ENCODE data around the gene SLFN5.

SLFN5 gene

GRCh38 chr17:35293151-35293847 lies 50.4 kb downstream of the SLFN5 start:
- Histone ChIP-seq H3K9ac (ENCODE audit: low read depth, low read length) (no peak overlapping the region), H3K9me3 (ENCODE audit: insufficient read depth, low read length, severe bottlenecking) (peaks cover 11% of the 10 kb centered on the region), H3K4me3 (ENCODE audit: low read depth in 1 of 2, low read length in 2 of 2) (no peak overlapping the region), H2AFZ (ENCODE audit: low read depth, low read length) (no peak overlapping the region), H3K79me2 (ENCODE audit: insufficient read depth, low read length) (no peaks in the 10 kb centered on the region), H3K27me3 (ENCODE audit: insufficient read depth, low read length, poor library complexity) (no peaks in the 10 kb centered on the region), H4K20me1 (ENCODE audit: insufficient read depth, low read length) (no peaks in the 10 kb centered on the region), H3K4me1 (ENCODE audit: insufficient read depth, low read length) (peaks cover 9% of the 10 kb centered on the region), H3K27ac (ENCODE audit: low read length) (no peak overlapping the region), H3K36me3 (ENCODE audit: insufficient read depth, low read length) (no peaks in the 10 kb centered on the region), H3K4me2 (ENCODE audit: insufficient read depth, low read length) (no peak overlapping the region)
- ATAC-seq (ENCODE audit: insufficient read depth, low read depth) (no peak), DNase-seq (no peak)
- TF ChIP-seq CTCF (IDR thresholded peaks at IDR 0.05; ENCODE audit: borderline replicate concordance, extremely low read depth, low read length, poor library complexity, severe bottlenecking) (no peak), EZH2 (IDR thresholded peaks at IDR 0.05; ENCODE audit: borderline replicate concordance, low read depth, low read length, severe bottlenecking) (no peak)

- Histone ChIP-seq H4K20me1 (ENCODE audit: insufficient read depth, low read length) (no peaks in the 10 kb centered on the region), H2AFZ (ENCODE audit: low read depth, low read length) (no peak overlapping the region), H3K4me1 (ENCODE audit: insufficient read depth, low read length) (no peaks in the 10 kb centered on the region; the same call in 1 of the 2 replicates), H3K36me3 (ENCODE audit: insufficient read depth, low read length) (no peaks in the 10 kb centered on the region), H3K79me2 (ENCODE audit: insufficient read depth, low read length) (no peaks in the 10 kb centered on the region), H3K9me3 (ENCODE audit: insufficient read depth, low read length, severe bottlenecking) (peaks cover 16% of the 10 kb centered on the region), H3K27ac (ENCODE audit: low read length) (no peak overlapping the region), H3K4me2 (ENCODE audit: insufficient read depth, low read length) (no peak overlapping the region), H3K9ac (ENCODE audit: low read depth, low read length) (no peak overlapping the region), H3K4me3 (ENCODE audit: low read depth in 1 of 2, low read length in 2 of 2) (no peak overlapping the region), H3K27me3 (ENCODE audit: insufficient read depth, low read length, poor library complexity) (no peaks in the 10 kb centered on the region)
- DNase-seq: no peak
- no peak for TF ChIP-seq CTCF (IDR thresholded peaks at IDR 0.05; ENCODE audit: borderline replicate concordance, extremely low read depth, low read length, poor library complexity, severe bottlenecking)
- TF ChIP-seq EZH2 (IDR thresholded peaks at IDR 0.05; ENCODE audit: borderline replicate concordance, low read depth, low read length, severe bottlenecking): no peak
- no peak for ATAC-seq (ENCODE audit: insufficient read depth, low read depth)
These were observed 51.9 kb downstream of the SLFN5 start for GRCh38 chr17:35294756-35295155.

GRCh38 chr17:35295686-35296085 lies 52.8 kb downstream of the SLFN5 start:
- Histone ChIP-seq H3K4me2 (ENCODE audit: insufficient read depth, low read length) (no peak overlapping the region), H3K27me3 (ENCODE audit: insufficient read depth, low read length, poor library complexity) (no peaks in the 10 kb centered on the region), H4K20me1 (ENCODE audit: insufficient read depth, low read length) (no peaks in the 10 kb centered on the region), H3K9me3 (ENCODE audit: insufficient read depth, low read length, severe bottlenecking) (peaks cover 18% of the 10 kb centered on the region), H3K79me2 (ENCODE audit: insufficient read depth, low read length) (no peaks in the 10 kb centered on the region), H3K9ac (ENCODE audit: low read depth, low read length) (no peak overlapping the region), H3K4me1 (ENCODE audit: insufficient read depth, low read length) (no peaks in the 10 kb centered on the region), H3K4me3 (ENCODE audit: low read depth in 1 of 2, low read length in 2 of 2) (no peak overlapping the region), H2AFZ (ENCODE audit: low read depth, low read length) (no peak overlapping the region), H3K36me3 (ENCODE audit: insufficient read depth, low read length) (no peaks in the 10 kb centered on the region), H3K27ac (ENCODE audit: low read length) (no peak overlapping the region)
- ATAC-seq (ENCODE audit: insufficient read depth, low read depth) (no peak), DNase-seq (no peak)
- TF ChIP-seq EZH2 (IDR thresholded peaks at IDR 0.05; ENCODE audit: borderline replicate concordance, low read depth, low read length, severe bottlenecking) (no peak), CTCF (IDR thresholded peaks at IDR 0.05; ENCODE audit: borderline replicate concordance, extremely low read depth, low read length, poor library complexity, severe bottlenecking) (no peak)

All from DND-41 (cell line).